Activated CD8-positive, alpha-beta T cell treated with anti-CD3 and anti-CD28 coated beads, Interleukin-2, amount 10 ng/mL, durations not matched to agents 7 days and 5 days (primary cell): Measurements from ENCODE around the gene FIGNL2. TPM values are rescaled to one million over a fixed set of nuclear protein-coding genes. Genes with fewer than 3 reads are reported as not detected.
"Not testable (repeated sequence)": the region's sequence is repeated elsewhere in the genome, so short reads cannot be mapped to it uniquely, and the experiment has no call there.

ENCODE experiments used
- ATAC-seq: fragments of 150-1000 bp; cut with Tn5 transposase; one replicate; pipeline ENCODE4 v1.10.0; 2021; ENCODE audit warnings: moderate library complexity
- CTCF ChIA-PET: fragments of 350-600 bp; sonication (Branson Sonifier 250); formaldehyde crosslinking; loops from one replicate; lab custom pipeline; 2021; ENCODE audit warnings: antibody characterized with exemption; lab: Charles Lee
- POLR2A ChIA-PET: fragments of 350-600 bp; sonication (Branson Sonifier 250); formaldehyde crosslinking; loops from one replicate; lab custom pipeline; 2021; ENCODE audit warnings: antibody characterized with exemption; lab: Charles Lee
- DNase-seq: peaks from one replicate; pipeline ENCODE4 v3.0.0-alpha.2; 2020
- H3K27ac Mint-ChIP-seq: one replicate; pipeline ENCODE4 v1.8.0; 2021; ENCODE audit warnings: mild to moderate bottlenecking, mixed read lengths
- H3K27me3 Mint-ChIP-seq: one replicate; pipeline ENCODE4 v1.8.0; 2021; ENCODE audit warnings: low read depth, mixed read lengths
- H3K36me3 Mint-ChIP-seq: one replicate; pipeline ENCODE4 v1.8.0; 2021; ENCODE audit warnings: low read depth, mixed read lengths
- H3K4me1 Mint-ChIP-seq: one replicate; pipeline ENCODE4 v1.8.0; 2021; ENCODE audit warnings: low read depth, mixed read lengths
- H3K4me3 Mint-ChIP-seq: one replicate; pipeline ENCODE4 v1.8.0; 2021; ENCODE audit warnings: mild to moderate bottlenecking, mixed read lengths
- H3K9me3 Mint-ChIP-seq: one replicate; pipeline ENCODE4 v1.8.0; 2022; ENCODE audit warnings: mixed read lengths; ENCODE audit not compliant: insufficient read depth
- total RNA-seq, 2 experiments: library from RNA; stranded (reverse); gene quantifications; one replicate each; pipeline ENCODE4 v1.2.3, GENCODE V29; 2021

The FIGNL2 gene
- total RNA-seq, 2 experiments from 2014 or later: 0.32 to 0.37 TPM

DNA sequence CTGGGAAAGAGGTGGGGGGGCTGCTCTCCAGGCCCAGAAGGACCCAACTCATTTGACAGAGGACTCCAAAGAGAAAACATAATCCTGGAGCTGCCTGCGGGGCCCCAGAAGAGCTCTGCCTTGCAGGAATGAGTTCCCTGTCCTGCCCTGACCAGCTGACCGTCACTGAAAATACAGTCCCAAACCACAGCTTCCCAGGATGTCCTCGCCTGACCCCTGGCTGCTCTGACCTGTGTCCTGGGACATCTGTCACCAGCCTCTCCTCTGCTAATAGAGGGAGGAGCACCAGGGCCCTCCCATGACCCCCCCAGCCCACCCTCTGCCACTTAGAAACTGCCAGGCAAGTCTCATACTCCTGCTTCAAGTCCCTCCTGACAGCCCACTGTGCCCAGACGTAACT is 9.8 kb downstream of the FIGNL2 start:
- Mint-ChIP-seq H3K4me3 (no peak overlapping the region), H3K4me1 (peaks cover 3% of the 10 kb centered on the region), H3K27me3 (peaks cover 20% of the 10 kb centered on the region), H3K27ac (no peak overlapping the region), H3K9me3 (no peaks in the 10 kb centered on the region), H3K36me3 (no peaks in the 10 kb centered on the region)
- DNase-seq (no peak), ATAC-seq (no peak)
- ChIA-PET CTCF (interaction anchor here (0.6 kb wide), 1 partner anchor 415 kb away, joined by 3 read pairs; no protein-coding TSS in a partner anchor), POLR2A (no interaction called here)

DNA sequence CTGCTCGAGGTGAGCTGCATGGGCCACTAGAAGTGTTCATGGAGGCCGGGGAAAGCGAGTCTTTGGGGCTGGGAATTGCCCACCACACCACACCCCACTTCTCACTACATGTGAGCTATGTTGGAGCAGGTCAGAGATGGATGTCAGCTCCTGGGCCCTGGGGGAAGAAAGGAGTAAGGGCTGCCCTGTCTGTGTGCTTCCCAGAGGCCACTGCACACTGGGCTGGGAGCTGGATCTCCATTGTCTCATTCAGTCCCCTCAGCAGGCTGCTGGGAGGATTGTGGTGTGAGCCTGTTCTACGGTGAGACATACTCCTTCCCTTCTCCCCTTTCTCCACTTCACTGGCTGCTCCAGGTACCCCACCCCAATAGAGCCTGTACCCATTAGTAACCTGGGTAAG is 10.5 kb downstream of the FIGNL2 start:
- H3K4me3 Mint-ChIP-seq: no peak overlapping the region
- POLR2A ChIA-PET: no interaction called here
- no peak overlapping the region for H3K27ac Mint-ChIP-seq
- H3K27me3 Mint-ChIP-seq: peaks cover 26% of the 10 kb centered on the region
- no peak for ATAC-seq
- CTCF ChIA-PET: interaction anchor here (0.5 kb wide), 1 partner anchor 47 kb away, joined by 3 read pairs; no protein-coding TSS in a partner anchor
- H3K9me3 Mint-ChIP-seq: no peaks in the 10 kb centered on the region
- no peak for DNase-seq
- H3K36me3 Mint-ChIP-seq: no peaks in the 10 kb centered on the region
- H3K4me1 Mint-ChIP-seq: peaks cover 10% of the 10 kb centered on the region

DNA sequence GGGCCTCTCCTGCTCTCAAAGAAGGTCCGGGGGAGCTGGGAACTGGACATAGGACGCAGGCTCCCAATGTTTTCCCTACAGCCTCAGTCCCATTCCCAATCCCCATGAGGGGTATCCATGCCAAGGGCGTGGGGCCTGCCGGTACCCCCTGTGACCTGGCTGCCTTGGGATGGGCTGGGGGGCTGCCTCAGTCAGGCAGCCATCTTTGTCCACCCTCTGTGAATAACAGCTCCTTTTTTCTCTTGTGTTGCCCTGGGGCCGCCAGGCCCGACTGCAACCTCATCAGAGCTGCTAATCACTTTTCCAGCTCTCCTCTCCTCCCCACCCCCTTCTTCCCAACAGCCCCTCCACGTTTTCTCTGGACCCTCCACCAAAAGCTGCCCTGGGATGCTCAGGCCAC is 11.2 kb downstream of the FIGNL2 start:
- Mint-ChIP-seq H3K27ac (no peak overlapping the region), H3K9me3 (no peaks in the 10 kb centered on the region), H3K4me1 (peaks cover 17% of the 10 kb centered on the region), H3K27me3 (peaks cover 32% of the 10 kb centered on the region), H3K4me3 (no peak overlapping the region), H3K36me3 (no peaks in the 10 kb centered on the region)
- DNase-seq: no peak
- ChIA-PET POLR2A (interaction anchor here (0.9 kb wide), 1 partner anchor 49 kb away, joined by 3 read pairs; no protein-coding TSS in a partner anchor), CTCF (interaction anchor here (2.2 kb wide), 1 partner anchor 17 kb away, joined by 6 read pairs; no protein-coding TSS in a partner anchor)
- ATAC-seq: no peak

DNA sequence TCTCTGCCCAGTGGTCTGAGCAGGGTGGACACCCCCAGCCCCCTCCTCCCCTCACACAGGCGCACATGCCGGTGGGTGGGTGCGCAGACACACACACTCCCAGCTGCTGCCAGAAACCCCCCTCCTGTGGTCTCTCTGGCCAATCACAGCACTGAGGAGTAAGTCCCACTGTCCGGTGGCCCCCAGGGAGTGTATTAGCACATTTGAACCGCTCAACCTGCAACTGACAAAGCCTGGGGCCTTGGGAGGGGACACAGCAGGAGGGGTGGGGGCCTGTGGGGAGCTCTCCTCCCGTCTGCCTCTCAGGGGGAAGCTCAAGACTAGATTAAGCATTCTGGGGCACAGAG is 11.7 kb downstream of the FIGNL2 start:
- no peak for ATAC-seq
- peaks cover 20% of the 10 kb centered on the region for H3K4me1 Mint-ChIP-seq
- H3K9me3 Mint-ChIP-seq: no peaks in the 10 kb centered on the region
- no peaks in the 10 kb centered on the region for H3K36me3 Mint-ChIP-seq
- DNase-seq: no peak
- CTCF ChIA-PET: interaction anchor here (2.2 kb wide), 1 partner anchor 16 kb away, joined by 6 read pairs; no protein-coding TSS in a partner anchor
- no peak overlapping the region for H3K4me3 Mint-ChIP-seq
- H3K27ac Mint-ChIP-seq: no peak overlapping the region
- H3K27me3 Mint-ChIP-seq: peaks cover 34% of the 10 kb centered on the region
- POLR2A ChIA-PET: interaction anchor here (0.9 kb wide), 1 partner anchor 50 kb away, joined by 3 read pairs; no protein-coding TSS in a partner anchor

DNA sequence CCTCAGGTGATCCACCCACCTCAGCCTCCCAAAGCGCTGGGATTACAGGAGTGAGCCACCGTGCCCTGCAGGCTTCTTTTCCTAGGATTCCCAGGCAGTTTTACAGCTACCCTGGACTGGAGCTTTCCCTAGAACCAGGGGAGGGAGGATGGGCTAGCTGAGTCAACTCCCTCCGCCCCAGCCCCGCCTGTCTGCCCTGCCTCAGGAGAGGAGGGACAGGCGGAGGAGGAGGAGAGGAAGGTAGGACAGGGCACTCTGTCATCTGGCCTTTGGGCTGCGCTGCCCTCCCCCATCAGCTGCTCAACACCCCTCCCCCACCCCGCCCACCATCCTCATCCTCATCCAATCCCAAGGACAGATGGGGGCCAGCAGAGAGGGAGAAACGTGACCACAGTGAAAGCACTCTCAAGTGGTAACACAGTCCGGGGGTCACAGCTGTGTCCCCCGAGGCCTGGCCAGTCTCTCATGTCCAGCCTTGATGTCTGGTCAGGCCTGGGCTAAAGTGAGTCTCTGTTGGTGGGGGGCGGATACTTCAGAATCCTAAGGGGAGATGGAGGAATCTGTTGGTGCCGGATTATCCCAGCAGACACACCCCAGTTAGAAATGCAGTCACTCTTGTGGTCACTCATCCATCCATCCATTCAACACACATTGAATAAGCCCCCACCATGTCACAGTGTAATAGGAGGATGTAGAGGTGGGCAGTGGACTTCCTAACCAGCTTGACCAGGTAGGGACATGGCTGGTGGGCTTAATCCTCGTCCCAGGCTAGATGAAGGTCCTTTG is 12.3 kb downstream of the FIGNL2 start:
- CTCF ChIA-PET: interaction anchor here (2.2 kb wide), 1 partner anchor 16 kb away, joined by 6 read pairs; no protein-coding TSS in a partner anchor
- POLR2A ChIA-PET: no interaction called here
- no peaks in the 10 kb centered on the region for H3K36me3 Mint-ChIP-seq
- H3K27me3 Mint-ChIP-seq: peaks cover 39% of the 10 kb centered on the region
- peaks cover 20% of the 10 kb centered on the region for H3K4me1 Mint-ChIP-seq
- H3K9me3 Mint-ChIP-seq: no peaks in the 10 kb centered on the region
- H3K4me3 Mint-ChIP-seq: no peak overlapping the region
- no peak overlapping the region for H3K27ac Mint-ChIP-seq
- ATAC-seq: no peak
- no peak for DNase-seq

DNA sequence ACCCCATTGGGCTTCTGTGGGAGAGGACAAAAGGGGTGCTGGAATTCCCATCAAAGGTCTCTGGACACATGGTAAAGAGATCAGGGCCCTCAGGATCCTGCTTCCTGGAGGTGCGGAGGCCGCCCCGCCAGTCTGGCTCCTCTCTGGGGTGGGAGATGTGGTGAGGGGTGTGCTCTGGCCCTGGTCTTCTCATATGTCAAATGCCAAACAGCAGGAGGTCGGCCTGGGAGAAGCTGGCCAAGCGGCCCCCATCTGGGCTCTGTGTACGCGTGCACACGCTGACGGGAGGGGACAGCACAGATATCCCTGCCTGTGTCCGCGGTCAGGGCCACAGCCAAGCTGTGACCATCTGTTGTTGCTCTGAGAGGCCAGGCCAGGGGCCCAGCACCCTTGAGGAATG is 14.1 kb downstream of the FIGNL2 start:
- ATAC-seq: no peak
- H3K9me3 Mint-ChIP-seq: no peaks in the 10 kb centered on the region
- CTCF ChIA-PET: no interaction called here
- H3K4me3 Mint-ChIP-seq: no peak overlapping the region
- H3K36me3 Mint-ChIP-seq: no peaks in the 10 kb centered on the region
- peaks cover 20% of the 10 kb centered on the region for H3K4me1 Mint-ChIP-seq
- H3K27ac Mint-ChIP-seq: no peak overlapping the region
- POLR2A ChIA-PET: no interaction called here
- peaks cover 39% of the 10 kb centered on the region for H3K27me3 Mint-ChIP-seq
- DNase-seq: no peak

DNA sequence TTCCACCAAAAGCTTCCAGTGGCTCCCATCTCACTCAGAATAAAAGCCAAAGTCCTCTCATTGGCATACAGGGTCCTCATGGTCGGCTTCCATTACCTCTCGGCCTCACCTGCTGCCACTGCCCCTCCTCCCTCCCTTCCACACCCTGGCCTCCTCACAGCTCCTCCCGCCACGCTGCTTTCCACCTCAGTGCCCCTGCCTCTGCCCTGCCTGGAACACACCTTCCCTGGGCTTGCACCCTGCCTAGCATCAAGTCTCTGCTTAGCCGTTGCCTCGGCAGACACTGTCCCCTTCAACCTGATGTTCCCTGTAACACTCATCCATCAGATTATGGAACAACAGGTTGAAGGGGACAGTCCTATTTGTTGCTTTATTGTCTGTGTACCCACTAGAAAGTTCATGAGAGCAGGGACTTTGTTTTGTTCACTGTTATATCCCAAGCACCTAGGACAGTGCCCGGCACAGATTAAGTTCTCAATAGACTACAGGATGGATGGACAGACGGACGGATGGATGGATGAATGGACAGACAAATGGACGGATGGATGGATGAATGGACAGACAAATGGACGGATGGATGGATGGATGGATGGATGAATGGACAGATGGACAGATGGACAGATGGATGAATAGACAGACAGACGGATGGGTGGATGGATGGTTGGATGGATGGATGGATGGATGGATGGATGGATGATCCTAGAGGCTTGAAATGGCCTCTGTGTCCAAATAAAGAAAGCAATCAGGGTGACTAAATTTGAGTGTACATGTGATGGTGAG is 14.9 kb downstream of the FIGNL2 start:
- H3K27me3 Mint-ChIP-seq: peaks cover 35% of the 10 kb centered on the region
- peaks cover 22% of the 10 kb centered on the region for H3K4me1 Mint-ChIP-seq
- no peak overlapping the region for H3K4me3 Mint-ChIP-seq
- no peaks in the 10 kb centered on the region for H3K36me3 Mint-ChIP-seq
- no peak for DNase-seq
- ChIA-PET CTCF (interaction anchor here (1.1 to 2.1 kb wide), 3 partner anchors 9 to 42 kb away, joined by 3 to 6 read pairs (median 4); no protein-coding TSS in a partner anchor), POLR2A (interaction anchor here (1.6 kb wide), 1 partner anchor 9 kb away, joined by 3 read pairs; no protein-coding TSS in a partner anchor)
- no peak for ATAC-seq
- H3K27ac Mint-ChIP-seq: no peak overlapping the region
- H3K9me3 Mint-ChIP-seq: no peaks in the 10 kb centered on the region

DNA sequence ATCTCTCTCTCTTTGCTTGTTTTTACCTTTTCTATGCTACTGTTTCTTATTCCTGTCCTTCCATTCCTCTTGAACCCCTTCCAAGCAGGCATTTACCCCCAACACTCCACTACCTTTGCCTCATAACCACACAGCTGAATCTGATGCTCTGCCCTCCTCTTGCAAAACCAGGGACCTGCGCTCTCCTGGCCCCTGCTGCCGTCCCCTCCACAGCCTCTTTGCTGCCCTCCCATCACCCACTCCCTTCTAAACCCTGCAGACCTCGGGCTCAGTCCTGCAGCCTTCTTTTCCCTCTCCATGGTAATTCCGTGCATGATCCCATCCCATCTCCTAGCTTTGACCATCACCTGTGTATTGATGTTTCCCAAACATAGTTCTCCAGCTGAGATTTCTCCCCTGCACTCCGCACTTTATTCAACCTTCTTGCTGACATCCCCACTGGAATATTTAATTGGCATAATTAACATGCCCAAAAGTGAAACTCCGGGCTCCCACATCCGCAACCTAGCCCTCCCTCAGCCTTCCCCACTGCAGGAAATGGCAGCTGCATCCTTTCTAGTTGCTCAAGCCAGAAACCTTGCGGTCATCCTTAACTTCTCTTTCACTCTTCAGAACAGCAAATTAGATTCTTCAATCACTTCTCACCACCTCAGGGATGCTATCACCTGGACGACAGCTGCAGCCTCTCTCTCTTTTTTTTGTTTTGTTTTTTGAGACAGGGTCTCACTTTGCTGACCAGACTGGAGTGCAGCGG is 16.0 kb downstream of the FIGNL2 start:
- peak overlapping the region; percentile 50 for H3K4me3 Mint-ChIP-seq
- POLR2A ChIA-PET: interaction anchor here (1.6 to 2.9 kb wide), 2 partner anchors 8 to 12 kb away, joined by 3 to 7 read pairs; no protein-coding TSS in a partner anchor
- no peak for DNase-seq

DNA sequence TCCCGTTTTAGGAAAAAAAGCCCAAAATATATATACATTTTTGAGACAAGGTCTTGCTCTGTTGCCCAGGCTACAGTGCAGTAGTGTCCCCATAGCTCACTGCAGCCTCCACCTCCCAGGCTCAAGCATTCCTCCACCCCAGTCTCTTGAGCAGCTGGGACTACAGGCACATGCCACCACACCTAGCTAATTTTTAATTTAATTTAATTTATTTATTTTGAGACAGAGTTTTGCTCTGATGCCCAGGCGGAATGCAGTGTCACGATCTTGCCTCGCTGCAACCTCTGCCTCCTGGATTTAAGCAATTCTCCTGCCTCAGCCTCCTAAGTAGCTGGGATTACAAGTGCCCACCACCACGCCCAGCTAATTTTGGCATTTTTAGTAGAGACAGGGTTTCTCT is 16.7 kb downstream of the FIGNL2 start:
- H3K27ac Mint-ChIP-seq, DNase-seq, H3K36me3 Mint-ChIP-seq, H3K4me3 Mint-ChIP-seq, ATAC-seq, H3K9me3 Mint-ChIP-seq: not testable (repeated sequence)
- Mint-ChIP-seq H3K4me1 (peaks cover 40% of the 10 kb centered on the region), H3K27me3 (peaks cover 35% of the 10 kb centered on the region)
- POLR2A ChIA-PET: interaction anchor here (2.9 kb wide), 1 partner anchor 11 kb away, joined by 7 read pairs; no protein-coding TSS in a partner anchor
- CTCF ChIA-PET: interaction anchor here (0.8 to 2.1 kb wide), 4 partner anchors 11 to 45 kb away, joined by 3 to 6 read pairs (median 5); a partner anchor contains a TSS

More for the DNA sequence above, 16.0 kb downstream of the FIGNL2 start:
- peak overlapping the region; percentile 14 for H3K27ac Mint-ChIP-seq
- peaks cover 35% of the 10 kb centered on the region for H3K27me3 Mint-ChIP-seq
- peaks cover 33% of the 10 kb centered on the region for H3K4me1 Mint-ChIP-seq
- no peaks in the 10 kb centered on the region for H3K36me3 Mint-ChIP-seq
- H3K9me3 Mint-ChIP-seq: no peaks in the 10 kb centered on the region
- ATAC-seq: no peak
- CTCF ChIA-PET: interaction anchor here (0.8 to 2.1 kb wide), 6 partner anchors 8 to 44 kb away, joined by 3 to 6 read pairs (median 4); a partner anchor contains a TSS

DNA sequence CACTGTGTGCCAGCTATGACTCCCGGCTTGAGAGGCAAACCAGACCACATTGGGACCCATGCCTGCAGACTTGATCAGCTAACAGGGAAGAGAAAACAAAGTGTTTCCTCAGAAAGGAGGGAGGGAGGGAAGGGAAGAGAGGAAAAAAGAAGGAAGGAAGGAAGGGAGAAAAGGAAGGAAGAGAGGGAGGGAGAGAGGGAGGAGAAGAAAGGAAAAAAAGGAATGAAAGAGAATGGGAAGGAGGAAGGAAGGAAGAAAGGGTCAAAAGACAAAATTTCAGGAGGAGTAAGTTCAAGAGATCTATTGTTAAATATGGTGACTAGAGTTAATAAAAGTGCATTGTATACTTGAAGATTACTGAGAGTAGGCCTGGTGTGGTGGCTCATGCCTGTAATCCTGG is 18.9 kb downstream of the FIGNL2 start:
- POLR2A ChIA-PET: interaction anchor here (0.9 kb wide), 1 partner anchor 47 kb away, joined by 3 read pairs; no protein-coding TSS in a partner anchor
- no peaks in the 10 kb centered on the region for H3K9me3 Mint-ChIP-seq
- DNase-seq (no peak), ATAC-seq (no peak)
- H3K4me1 Mint-ChIP-seq: peaks cover 43% of the 10 kb centered on the region
- no peak overlapping the region for H3K27ac Mint-ChIP-seq
- H3K36me3 Mint-ChIP-seq: no peaks in the 10 kb centered on the region
- H3K27me3 Mint-ChIP-seq: peaks cover 30% of the 10 kb centered on the region
- CTCF ChIA-PET: interaction anchor here (0.8 to 2.6 kb wide), 2 partner anchors 9 to 46 kb away, joined by 4 to 7 read pairs; no protein-coding TSS in a partner anchor
- H3K4me3 Mint-ChIP-seq: no peak overlapping the region
